K562 (cell line): ENCODE results near the gene AARS1. TPM values are rescaled to one million over a fixed set of nuclear protein-coding genes. Genes with fewer than 3 reads are reported as not detected.

Experiments
- CTCF ChIP-seq, 3 experiments: IDR thresholded peaks in 2 of 3; conservative IDR thresholded peaks in 1 of 3; 2 replicates each; pipeline ENCODE4 v1.5.1; 2011 to 2012; ENCODE audit warnings: low read length in 3 of 3, mild to moderate bottlenecking in 3 of 3, control low read depth in 2 of 3, improper control_type of control experiment in 1 of 3, inconsistent platforms in 1 of 3, low read depth in 1 of 3, mixed read lengths in 1 of 3, moderate library complexity in 1 of 3; ENCODE audit not compliant: insufficient read depth in 2 of 3
- E2F8 ChIP-seq: fragments of 450-650 bp; IDR thresholded peaks from 2 replicates; pipeline ENCODE4 v1.7.1; 2018; ENCODE audit warnings: mild to moderate bottlenecking, low read depth; ENCODE audit not compliant: partially characterized antibody
- FOXJ2 ChIP-seq: fragments of 200-800 bp; sonication (Bioruptor generic); IDR thresholded peaks from 2 replicates; pipeline ENCODE4 v1.6.1; 2016; ENCODE audit warnings: missing genetic modification characterization, missing compliant biosample characterization
- FOXK1 ChIP-seq: sonication (generic); formaldehyde crosslinking; IDR thresholded peaks from 2 replicates; pipeline ENCODE4 v1.8.0; 2022; ENCODE audit warnings: missing genetic modification reagents, mild to moderate bottlenecking, borderline replicate concordance
- MAFF ChIP-seq: IDR thresholded peaks from 2 replicates; pipeline ENCODE4 v1.6.1; 2012; ENCODE audit warnings: low read length, improper control_type of control experiment
- PHB ChIP-seq: fragments of 250-450 bp; sonication (Bioruptor Pico); IDR thresholded peaks from 2 replicates; pipeline ENCODE4 v1.5.0; 2021
- POLR2AphosphoS2 ChIP-seq: IDR thresholded peaks from 2 replicates; pipeline ENCODE4 v1.6.1; 2012; ENCODE audit warnings: low read length, improper control_type of control experiment
- RBFOX2 ChIP-seq: fragments of 200-400 bp; formaldehyde crosslinking; IDR thresholded peaks from 2 replicates; pipeline ENCODE4 v1.6.1; 2017; ENCODE audit warnings: low read depth, mild to moderate bottlenecking, low read length, moderate library complexity
- RBM22 ChIP-seq: fragments of 200-400 bp; formaldehyde crosslinking; IDR thresholded peaks from 2 replicates; pipeline ENCODE4 v1.6.1; 2018; ENCODE audit warnings: low read length, low read depth; ENCODE audit not compliant: poor library complexity, severe bottlenecking
- ZBTB40 ChIP-seq, 2 experiments: fragments of 450-650 bp in 1 of 2; sonication (generic) in 1 of 2; formaldehyde crosslinking in 1 of 2; IDR thresholded peaks; 2 replicates each; pipeline versions ENCODE4 v1.7.1 to v1.9.0; 2016 to 2022; ENCODE audit warnings: inconsistent platforms in 1 of 2, mild to moderate bottlenecking in 1 of 2, missing genetic modification reagents in 1 of 2
- ZNF282 ChIP-seq: sonication (generic); formaldehyde crosslinking; IDR thresholded peaks from 2 replicates; pipeline ENCODE4 v1.8.1; 2023; ENCODE audit warnings: missing genetic modification reagents
- polyA plus RNA-seq, 8 experiments: library from polyadenylated mRNA; depleted of rRNA in 4 of 8; stranded (reverse) in 5 of 8; unstranded in 3 of 8; fragments of >200 nt; fragmentation: Nextera tagmentation in 2 of 8; fragmentation: Illumina TruSeq in 1 of 8; extraction: Ambion mirVana in 2 of 8; extraction: Trizol in 1 of 8; gene quantifications; 2 replicates each; pipeline versions ENCODE4 v1.2.1 to v1.2.3, GENCODE V29; 2011 to 2014; ENCODE audit warnings: inconsistent platforms in 1 of 8, missing spikeins in 1 of 8
- total RNA-seq, 7 experiments: library from RNA; depleted of rRNA in 6 of 7; stranded (reverse); fragments of >200 nt in 6 of 7; fragmentation: Illumina TruSeq in 2 of 7; extraction: Trizol in 2 of 7; gene quantifications; 2 replicates each; pipeline versions ENCODE4 v1.2.1 to v1.2.3, GENCODE V29; 2011 to 2021; ENCODE audit warnings: low replicate concordance in 1 of 7

Gene AARS1
- total and polyA plus RNA-seq, 9 of the 15 experiments (the other 6 are each of a cell fraction or from before 2014, with no cell fraction given), result 50.1 to 235 (median 174) TPM

- TF ChIP-seq ZBTB40 (IDR thresholded peaks at IDR 0.05) (no peak), ZBTB40 (CRISPR knock-in tag; IDR thresholded peaks at IDR 0.05) (no peak), MAFF (no peak), POLR2AphosphoS2 (0 out of 2 replicates have a peak, but pooled peaks have one; percentile 2), RBFOX2 (peak; percentile 65), PHB (CRISPR knock-in tag) (no peak), FOXJ2 (0 out of 2 replicates have a peak, but pooled peaks have one; percentile 49), ZNF282 (peak; percentile 27; the same call in 1 of the 2 replicates), E2F8 (no peak), RBM22 (peak; percentile 89), FOXK1 (CRISPR knock-in tag) (peak; percentile 8; the same call in 1 of the 2 replicates), CTCF (IDR thresholded peaks at IDR 0.05 in 2 of 3, conservative IDR thresholded peaks at IDR 0.05 in 1 of 3; ENCODE audit: insufficient read depth in 2 of 3, low read depth in 1 of 3, low read length in 3 of 3) (peak; percentile 51 to 72 (median 53))
Measured at GRCh38 chr16:70253291-70254106, 35.8 kb downstream of the AARS1 start (continued).
